Measurements from ENCODE around the gene MGAT3.

Gene MGAT3

GRCh38 chr22:39429916-39430575 is 26.8 kb upstream of the MGAT3 start:
- DNase-seq, result no peak

DNA sequence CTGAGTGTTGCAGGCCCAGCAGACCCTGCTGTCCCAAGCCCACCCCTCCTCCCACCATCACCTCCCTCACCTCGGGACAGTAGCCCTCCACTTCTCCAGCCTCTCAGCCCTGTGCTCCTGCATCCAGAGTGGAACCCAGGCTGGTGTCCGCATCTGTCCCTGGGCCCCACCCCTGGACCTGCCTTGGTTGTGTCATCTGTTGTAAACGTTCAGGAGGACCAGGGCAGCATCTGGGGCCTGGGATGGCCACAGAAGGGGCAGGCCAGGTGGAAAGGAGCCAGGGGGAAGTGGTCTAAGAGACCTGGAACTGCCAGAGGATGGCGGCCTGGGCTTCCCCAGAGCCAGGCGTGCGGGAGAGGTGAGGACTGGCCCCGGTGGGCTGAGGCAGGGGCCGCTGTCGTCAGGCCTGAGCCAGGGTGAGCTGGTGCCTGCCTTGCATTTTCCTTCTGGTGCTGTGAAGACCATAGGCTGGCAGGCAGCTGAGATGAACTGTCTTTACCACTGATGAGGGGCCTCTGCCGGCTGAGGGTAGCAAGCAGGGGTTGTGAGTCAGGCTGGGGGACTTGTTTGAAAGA is 26.1 kb upstream of the MGAT3 start:
- DNase-seq, result no peak

- no peak for DNase-seq
Measured at GRCh38 chr22:39431216-39431801, 25.5 kb upstream of the MGAT3 start.

DNA sequence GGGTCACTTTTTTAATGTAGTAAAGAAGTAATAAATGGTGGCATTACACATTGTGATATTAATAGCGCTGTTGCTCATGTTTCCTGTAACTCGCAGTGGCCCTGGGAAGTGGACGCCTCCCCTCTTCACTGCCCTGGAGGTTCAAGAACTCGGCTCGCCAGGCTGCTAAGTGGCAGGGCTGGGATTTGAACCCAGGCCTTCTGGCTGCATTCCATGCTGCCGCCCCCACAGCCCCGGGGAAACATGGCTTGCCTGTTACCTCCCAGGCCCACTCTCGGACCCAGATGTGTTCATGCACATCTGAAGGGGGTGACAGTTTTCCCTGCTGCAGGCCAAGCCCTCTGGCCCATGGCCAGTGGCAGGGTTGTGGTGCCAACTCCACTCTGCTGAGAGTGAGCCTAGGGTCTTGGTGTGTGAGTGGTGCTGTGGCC is 25.0 kb upstream of the MGAT3 start:
- no peak for DNase-seq

GRCh38 chr22:39432361-39432811 is 24.4 kb upstream of the MGAT3 start:
- DNase-seq, result no peak

DNA sequence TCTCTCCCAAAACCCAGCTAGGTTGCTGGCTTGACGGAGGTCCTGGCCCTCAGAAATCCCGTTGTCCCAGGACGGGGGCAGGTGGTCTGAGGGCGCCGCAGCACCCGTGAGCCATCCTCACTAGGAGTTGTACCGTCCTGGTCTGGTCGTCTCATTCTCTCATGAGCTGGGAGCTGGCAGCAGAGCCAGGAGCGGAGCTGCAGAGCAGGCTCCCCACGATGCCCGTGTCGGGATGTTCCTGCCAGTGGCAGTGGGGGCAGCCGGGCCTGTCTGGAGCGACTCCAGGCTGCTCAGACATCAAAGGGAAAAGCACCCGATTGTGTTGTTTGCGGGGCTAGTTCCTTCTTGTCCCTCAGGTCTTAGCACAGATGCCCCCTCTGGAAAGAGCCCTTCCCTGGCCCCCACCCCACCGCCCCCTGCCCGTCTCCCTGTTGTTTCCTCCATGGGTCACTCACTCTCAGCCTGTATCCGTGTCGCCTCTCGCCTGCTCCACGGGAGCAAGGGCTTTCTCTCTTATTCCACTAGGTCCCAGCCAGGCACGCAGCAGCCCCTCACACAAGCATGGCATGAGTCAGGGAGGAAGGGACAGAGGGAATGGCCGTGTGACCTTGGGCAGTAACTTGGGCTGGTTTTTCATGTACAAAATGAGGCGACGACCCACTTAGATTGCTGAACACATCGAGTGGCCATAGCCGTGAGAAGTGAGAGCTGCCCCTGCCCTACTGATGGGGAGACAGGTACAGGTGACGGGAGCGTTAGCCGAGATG is 23.2 kb upstream of the MGAT3 start:
- no peak for DNase-seq

GRCh38 chr22:39434243-39434653 is 22.6 kb upstream of the MGAT3 start:
- no peak for DNase-seq

GRCh38 chr22:39434721-39435120 is 22.1 kb upstream of the MGAT3 start:
- no peak for DNase-seq

DNA sequence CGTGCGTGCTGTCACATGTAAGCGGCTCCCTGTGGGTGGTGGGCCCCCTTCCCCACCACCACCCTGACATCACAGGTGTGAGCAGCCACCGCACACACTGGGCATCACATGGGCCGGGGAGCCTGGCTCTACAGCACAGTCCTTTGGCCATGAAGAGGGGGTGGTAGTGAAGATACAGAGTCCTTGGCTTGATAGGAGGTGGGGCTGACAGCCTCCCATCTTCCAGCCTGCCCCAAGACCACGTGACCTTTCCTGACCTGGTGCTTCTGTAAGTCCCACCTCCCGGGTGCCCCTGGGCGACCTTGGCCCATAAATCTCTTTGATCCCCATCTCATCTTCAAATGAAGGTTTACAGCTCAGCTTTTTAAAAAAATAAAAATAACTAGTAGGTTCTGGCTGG is 21.2 kb upstream of the MGAT3 start:
- no peak for DNase-seq

- DNase-seq, result no peak
Measured at GRCh38 chr22:39437791-39438704, 18.8 kb upstream of the MGAT3 start.

DNA sequence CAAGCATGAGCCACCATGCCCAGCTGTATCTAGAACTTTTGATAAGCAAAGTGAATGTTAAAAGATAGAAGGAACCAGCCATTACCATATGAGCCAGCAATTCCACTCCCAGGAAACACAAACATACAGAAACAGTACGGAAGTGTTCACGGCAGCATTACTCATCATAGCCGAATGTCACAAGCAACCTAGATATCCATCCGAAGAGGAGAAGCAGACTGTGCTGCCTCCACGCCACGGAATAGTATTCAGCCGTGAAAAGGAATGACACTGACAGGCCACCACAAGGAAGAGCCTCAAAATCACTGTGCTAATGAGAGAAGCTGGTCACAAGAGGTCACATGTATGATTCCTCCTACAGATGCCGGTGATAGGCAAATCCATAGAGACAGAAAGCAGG is 17.6 kb upstream of the MGAT3 start:
- no peak for DNase-seq

GRCh38 chr22:39443398-39443797 is 13.4 kb upstream of the MGAT3 start:
- no peak for DNase-seq

GRCh38 chr22:39444247-39444800 is 12.5 kb upstream of the MGAT3 start:
- DNase-seq, result no peak

- no peak for DNase-seq
Measured at GRCh38 chr22:39444937-39445465, 11.8 kb upstream of the MGAT3 start.

- DNase-seq, result no peak
Measured at GRCh38 chr22:39445678-39446077, 11.1 kb upstream of the MGAT3 start.

- DNase-seq, result no peak
Measured at GRCh38 chr22:39446239-39446721, 10.5 kb upstream of the MGAT3 start.

- DNase-seq, result no peak
Measured at GRCh38 chr22:39448205-39449054, 8.4 kb upstream of the MGAT3 start.

GRCh38 chr22:39449708-39450107 is 7.1 kb upstream of the MGAT3 start:
- no peak for DNase-seq

DNA sequence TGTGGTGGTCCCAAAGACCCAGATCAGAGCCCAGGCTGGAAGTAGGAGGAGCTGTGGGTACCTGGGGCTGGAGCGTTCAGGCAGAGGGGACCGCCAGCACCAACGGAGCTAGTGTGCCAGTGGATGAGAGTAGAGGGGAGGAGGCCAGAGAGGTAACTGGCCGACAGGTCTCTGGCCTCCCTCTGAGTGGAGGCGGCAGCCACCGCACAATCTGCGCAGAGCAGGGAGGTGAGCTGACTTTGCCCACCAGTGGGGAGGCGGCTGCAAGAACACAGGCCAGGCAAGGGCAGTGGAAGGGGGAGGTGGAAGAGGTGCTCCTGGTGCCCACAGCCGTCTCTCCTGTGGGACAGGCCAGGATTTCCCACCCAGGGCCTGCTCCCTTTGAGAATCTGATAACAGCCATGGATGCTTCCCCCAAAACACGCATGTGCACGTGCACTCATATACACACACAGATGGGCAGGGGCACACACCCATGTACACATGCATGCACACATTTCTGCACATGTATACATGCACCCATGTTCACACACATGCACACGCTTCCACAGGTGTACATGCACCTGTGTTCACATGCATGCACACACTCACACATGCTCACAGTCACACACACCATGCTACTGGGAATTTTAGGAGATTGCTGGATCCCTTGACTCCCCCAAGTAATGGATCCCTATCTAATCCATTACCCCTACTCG is 6.4 kb upstream of the MGAT3 start:
- DNase-seq, result no peak

DNA sequence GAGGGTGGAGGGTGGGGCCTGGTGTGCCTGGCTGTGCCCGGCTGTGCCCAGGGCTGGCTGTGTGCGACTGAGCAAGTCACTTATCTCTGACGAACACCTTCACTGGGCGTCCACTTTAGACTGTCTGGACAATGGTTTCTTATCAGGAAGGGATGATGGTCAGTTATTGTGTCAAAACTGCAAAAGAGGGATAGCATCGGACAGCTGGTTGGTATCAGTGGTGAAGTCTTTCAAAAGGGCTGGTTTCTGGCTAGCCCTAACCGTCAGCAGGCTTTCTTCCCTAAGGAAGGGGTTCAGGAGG is 4.1 kb upstream of the MGAT3 start:
- no peak for DNase-seq
